HEK293 (cell line): ENCODE measurements around the gene NCAPG2.

Experiments used
- CTCF ChIA-PET: fragments of 350-600 bp; formaldehyde crosslinking; extraction: SDS; loops from one replicate; lab custom pipeline; 2021; ENCODE audit warnings: antibody characterized with exemption; lab: Yijun Ruan, JAX
- POLR2A ChIA-PET: fragments of 300-600 bp; formaldehyde crosslinking; extraction: SDS; loops from one replicate; lab custom pipeline; 2020; ENCODE audit warnings: antibody characterized with exemption, inconsistent platforms; lab: Yijun Ruan, JAX
- H3K27ac ChIP-seq: fragments of 200-500 bp; sonication (Bioruptor generic); 2 replicates; pipeline ENCODE4 v1.5.1; 2014; ENCODE audit warnings: low read depth, low read length, control low read depth, inconsistent platforms; ENCODE audit errors: extremely low read depth
- H3K36me3 ChIP-seq, 2 experiments: fragments of 200-500 bp in 1 of 2; sonication (Bioruptor generic) in 1 of 2; 1 replicate in 1 of 2; 2 replicates in 1 of 2; pipeline ENCODE4 v1.5.1; 2014 to 2017; ENCODE audit warnings: inconsistent platforms in 2 of 2, low read length in 2 of 2; ENCODE audit not compliant: control insufficient read depth in 2 of 2, insufficient read depth in 1 of 2
- H3K4me1 ChIP-seq: fragments of 200-500 bp; sonication (Bioruptor generic); 2 replicates; pipeline ENCODE4 v1.5.1; 2014; ENCODE audit warnings: mild to moderate bottlenecking, low read length, inconsistent platforms; ENCODE audit not compliant: control insufficient read depth, insufficient read depth
- H3K4me3 ChIP-seq: 2 replicates; pipeline ENCODE4 v1.5.1; 2011; ENCODE audit warnings: low read depth, mild to moderate bottlenecking, control low read depth, low read length, moderate library complexity
- H3K9me3 ChIP-seq: fragments of 200-500 bp; sonication (Bioruptor generic); 2 replicates; pipeline ENCODE4 v1.5.1; 2014; ENCODE audit warnings: low read depth, low read length, inconsistent platforms; ENCODE audit not compliant: control insufficient read depth, insufficient read depth
- CTCF ChIP-seq: fragments of 450-650 bp; formaldehyde crosslinking; IDR thresholded peaks from 2 replicates; pipeline ENCODE4 v1.5.1; 2016; ENCODE audit warnings: missing biosample characterization, missing genetic modification characterization
- GFI1B ChIP-seq: fragments of 450-650 bp; formaldehyde crosslinking; IDR thresholded peaks from 2 replicates; pipeline ENCODE4 v1.5.1; 2016; ENCODE audit warnings: missing biosample characterization, missing genetic modification characterization
- GLI2 ChIP-seq: fragments of 450-650 bp; formaldehyde crosslinking; IDR thresholded peaks from 2 replicates; pipeline ENCODE4; 2017; ENCODE audit warnings: missing biosample characterization, missing genetic modification characterization, low read depth, borderline replicate concordance
- KLF10 ChIP-seq: fragments of 450-650 bp; IDR thresholded peaks from 2 replicates; pipeline ENCODE4 v1.5.1; 2018; ENCODE audit warnings: missing biosample characterization, mild to moderate bottlenecking, missing genetic modification characterization
- PRDM6 ChIP-seq: fragments of 450-650 bp; formaldehyde crosslinking; IDR thresholded peaks from 2 replicates; pipeline ENCODE4 v1.5.1; 2017; ENCODE audit warnings: missing biosample characterization, missing genetic modification characterization
- WT1 ChIP-seq: fragments of 450-650 bp; formaldehyde crosslinking; IDR thresholded peaks from 2 replicates; pipeline ENCODE4 v1.5.1; 2016; ENCODE audit warnings: missing biosample characterization, missing genetic modification characterization
- ZBTB20 ChIP-seq: fragments of 450-650 bp; formaldehyde crosslinking; IDR thresholded peaks from 2 replicates; pipeline ENCODE4 v1.5.1; 2016; ENCODE audit warnings: missing biosample characterization, missing genetic modification characterization
- ZNF112 ChIP-seq: fragments of 450-650 bp; formaldehyde crosslinking; IDR thresholded peaks from 2 replicates; pipeline ENCODE4 v1.5.0; 2017; ENCODE audit warnings: missing biosample characterization, missing genetic modification characterization
- ZNF132 ChIP-seq: fragments of 450-650 bp; formaldehyde crosslinking; IDR thresholded peaks from 2 replicates; pipeline ENCODE4 v1.5.1; 2017; ENCODE audit warnings: missing biosample characterization, missing genetic modification characterization, borderline replicate concordance
- ZNF157 ChIP-seq: fragments of 450-650 bp; formaldehyde crosslinking; IDR thresholded peaks from 2 replicates; pipeline ENCODE4 v1.5.1; 2016; ENCODE audit warnings: missing biosample characterization, missing genetic modification characterization
- ZNF174 ChIP-seq: fragments of 450-650 bp; formaldehyde crosslinking; IDR thresholded peaks from 2 replicates; pipeline ENCODE4 v1.5.0; 2017; ENCODE audit warnings: missing biosample characterization, mild to moderate bottlenecking, missing genetic modification characterization
- ZNF175 ChIP-seq: fragments of 450-650 bp; formaldehyde crosslinking; IDR thresholded peaks from 2 replicates; pipeline ENCODE4 v1.5.1; 2016; ENCODE audit warnings: missing biosample characterization, missing genetic modification characterization
- ZNF214 ChIP-seq: fragments of 450-650 bp; formaldehyde crosslinking; IDR thresholded peaks from 2 replicates; pipeline ENCODE4 v1.5.1; 2017; ENCODE audit warnings: missing biosample characterization, mild to moderate bottlenecking, missing genetic modification characterization, borderline replicate concordance
- ZNF266 ChIP-seq: fragments of 450-650 bp; formaldehyde crosslinking; IDR thresholded peaks from 2 replicates; pipeline ENCODE4 v1.5.1; 2016; ENCODE audit warnings: missing biosample characterization, missing genetic modification characterization, low read depth
- ZNF292 ChIP-seq: fragments of 450-650 bp; formaldehyde crosslinking; IDR thresholded peaks from 2 replicates; pipeline ENCODE4 v1.5.1; 2016; ENCODE audit warnings: low read depth, missing biosample characterization, missing genetic modification characterization, borderline replicate concordance
- ZNF335 ChIP-seq: fragments of 450-650 bp; formaldehyde crosslinking; conservative IDR thresholded peaks from 2 replicates; pipeline ENCODE4 v1.5.1; 2016; ENCODE audit warnings: missing biosample characterization, missing genetic modification characterization
- ZNF341 ChIP-seq: fragments of 450-650 bp; formaldehyde crosslinking; IDR thresholded peaks from 2 replicates; pipeline ENCODE4; 2016; ENCODE audit warnings: low read depth, missing biosample characterization, missing genetic modification characterization
- ZNF354C ChIP-seq: fragments of 450-650 bp; formaldehyde crosslinking; IDR thresholded peaks from 2 replicates; pipeline ENCODE4 v1.5.1; 2016; ENCODE audit warnings: missing biosample characterization, missing genetic modification characterization, low read depth, borderline replicate concordance
- ZNF473 ChIP-seq: fragments of 450-650 bp; formaldehyde crosslinking; IDR thresholded peaks from 2 replicates; pipeline ENCODE4 v1.5.1; 2017; ENCODE audit warnings: missing biosample characterization, missing genetic modification characterization
- ZNF561 ChIP-seq: fragments of 450-650 bp; IDR thresholded peaks from 2 replicates; pipeline ENCODE4 v1.5.1; 2018; ENCODE audit warnings: missing biosample characterization, missing genetic modification characterization, borderline replicate concordance
- ZNF585B ChIP-seq: fragments of 450-650 bp; formaldehyde crosslinking; IDR thresholded peaks from 2 replicates; pipeline ENCODE4 v1.5.1; 2016; ENCODE audit warnings: missing biosample characterization, missing genetic modification characterization
- ZNF701 ChIP-seq: fragments of 450-650 bp; formaldehyde crosslinking; IDR thresholded peaks from 2 replicates; pipeline ENCODE4 v1.5.1; 2016; ENCODE audit warnings: missing biosample characterization, missing genetic modification characterization
- ZNF792 ChIP-seq: fragments of 450-650 bp; formaldehyde crosslinking; IDR thresholded peaks from 2 replicates; pipeline ENCODE4 v1.5.1; 2016; ENCODE audit warnings: missing biosample characterization, missing genetic modification characterization
- ZSCAN18 ChIP-seq: fragments of 450-650 bp; formaldehyde crosslinking; IDR thresholded peaks from 2 replicates; pipeline ENCODE4 v1.5.1; 2016; ENCODE audit warnings: missing biosample characterization, missing genetic modification characterization

NCAPG2 gene

GRCh38 chr7:158742065-158742821 is 37.6 kb upstream of the NCAPG2 start (continued):
- TF ChIP-seq WT1 (tag by site-specific recombination) = no peak
- no peak for TF ChIP-seq ZNF175 (tag by site-specific recombination)
- TF ChIP-seq ZNF132 (tag by site-specific recombination) = no peak
- TF ChIP-seq, all 188 proteins: peak for 0

GRCh38 chr7:158741294-158741666 is 36.7 kb upstream of the NCAPG2 start:
- ChIA-PET CTCF (interaction anchor here (0.6 kb wide), 1 partner anchor 167 kb away, joined by 3 read pairs; no protein-coding TSS in a partner anchor), POLR2A (no interaction called here)
- H3K27ac ChIP-seq = no peak overlapping the region
- peaks cover 0 to 66% of the 10 kb centered on the region in 2 experiments; a peak in 2 of 3 replicates for H3K36me3 ChIP-seq
- H3K4me3 ChIP-seq = no peak overlapping the region
- no peaks in the 10 kb centered on the region for H3K4me1 ChIP-seq
- H3K9me3 ChIP-seq = no peaks in the 10 kb centered on the region
- no peak for TF ChIP-seq KLF10 (tag by site-specific recombination)
- TF ChIP-seq ZBTB20 (tag by site-specific recombination) = no peak
- no peak for TF ChIP-seq ZNF174 (tag by site-specific recombination)
- TF ChIP-seq PRDM6 (tag by site-specific recombination) = no peak
- no peak for TF ChIP-seq ZNF112 (tag by site-specific recombination)
- TF ChIP-seq ZNF157 = no peak
- TF ChIP-seq ZNF473 (tag by site-specific recombination) = no peak
- no peak for TF ChIP-seq ZNF792 (tag by site-specific recombination)
- no peak for TF ChIP-seq ZNF266 (tag by site-specific recombination)
- TF ChIP-seq CTCF (tag by site-specific recombination) = no peak
- no peak for TF ChIP-seq GLI2
- TF ChIP-seq GFI1B (tag by site-specific recombination) = no peak

- ChIA-PET POLR2A (no interaction called here), CTCF (interaction anchor here (0.6 kb wide), 1 partner anchor 39 kb away, joined by 3 read pairs; no protein-coding TSS in a partner anchor)
- no peak for TF ChIP-seq ZNF341
- TF ChIP-seq ZNF354C (tag by site-specific recombination) = no peak
- TF ChIP-seq ZNF214 (tag by site-specific recombination) = no peak
- no peak for TF ChIP-seq ZNF292 (tag by site-specific recombination)
- TF ChIP-seq ZNF561 (tag by site-specific recombination) = no peak
- TF ChIP-seq ZNF701 (tag by site-specific recombination) = no peak
- TF ChIP-seq ZSCAN18 (tag by site-specific recombination) = no peak
- no peak for TF ChIP-seq ZNF335 (tag by site-specific recombination)
- no peak for TF ChIP-seq ZNF473 (tag by site-specific recombination)
- TF ChIP-seq ZNF585B = no peak
- H3K36me3 ChIP-seq = peaks cover 0 to 62% of the 10 kb centered on the region in 2 experiments; a peak in 2 of 3 replicates
- H3K4me1 ChIP-seq = no peaks in the 10 kb centered on the region
- no peaks in the 10 kb centered on the region for H3K9me3 ChIP-seq
- no peak overlapping the region for H3K27ac ChIP-seq
- no peak overlapping the region for H3K4me3 ChIP-seq
Observed at GRCh38 chr7:158740657-158741293, 36.2 kb upstream of the NCAPG2 start.
